HCT116 (cell line): ENCODE results near the gene CAPN1. TPM values are rescaled to one million over a fixed set of nuclear protein-coding genes. Genes with fewer than 3 reads are reported as not detected.

Source experiments
- ATAC-seq: fragments of 200-7000 bp; cut with Tn5 transposase; 2 replicates; pipeline ENCODE4 v1.9.1; 2020; ENCODE audit warnings: mild to moderate bottlenecking, moderate library complexity
- BruUV-seq: library from RNA; stranded (reverse); fragments of 400-500 nt; replicated peaks from 2 replicates; lab custom pipeline; 2021; lab: Mats Ljungman, UMichigan
- CTCF ChIA-PET: fragments of 300-600 bp; sonication (Branson Sonifier 250); formaldehyde crosslinking; loops from one replicate; lab custom pipeline; 2021; ENCODE audit warnings: antibody characterized with exemption; lab: Charles Lee
- POLR2A ChIA-PET: fragments of 300-600, 350-600 bp; sonication (Branson Sonifier 250); formaldehyde crosslinking; loops from one replicate; lab custom pipeline; 2021; ENCODE audit warnings: antibody characterized with exemption; lab: Charles Lee
- RAD21 ChIA-PET, 2 experiments: fragments of 300-600 bp; sonication (Branson Sonifier 250); formaldehyde crosslinking; loops; one replicate each; lab custom pipeline; 2023; ENCODE audit warnings: low total read pairs in 2 of 2; ENCODE audit not compliant: uncharacterized antibody in 2 of 2, unreplicated experiment in 2 of 2, low non-redundant PET in 1 of 2; lab: Charles Lee
- DNase-seq: peaks from one replicate; pipeline ENCODE4 v3.0.0-alpha.2; 2010; ENCODE audit warnings: low read depth, low spot score
- H2AFZ ChIP-seq: fragments of 200-600 bp; shearing (Covaris generic), sonication (generic); 2 replicates; pipeline ENCODE4 v1.6.1; 2017; ENCODE audit warnings: low read depth, mixed run types, mixed read lengths, antibody characterized with exemption, low read length; ENCODE audit not compliant: poor library complexity, severe bottlenecking
- H3K27ac ChIP-seq: 2 replicates; pipeline ENCODE4 v1.5.1; 2012; ENCODE audit warnings: low read depth, low read length
- H3K27me3 ChIP-seq: fragments of 200-600 bp; sonication (generic); 2 replicates; pipeline ENCODE4 v1.6.1; 2016; ENCODE audit warnings: mixed run types, low read length, mixed read lengths; ENCODE audit not compliant: insufficient read depth
- H3K36me3 ChIP-seq, 2 experiments: fragments of 200-500 bp in 1 of 2; fragments of 200-600 bp in 1 of 2; sonication (Bioruptor generic) in 1 of 2; sonication (generic) in 1 of 2; 2 replicates each; pipeline versions ENCODE4 v1.5.1 to v1.6.1; 2014 to 2016; ENCODE audit warnings: low read length in 2 of 2, inconsistent platforms in 1 of 2, mixed read lengths in 1 of 2, mixed run types in 1 of 2; ENCODE audit not compliant: insufficient read depth in 2 of 2, control insufficient read depth in 1 of 2
- H3K4me1 ChIP-seq, 2 experiments: fragments of 200-600 bp in 1 of 2; sonication (generic) in 1 of 2; 2 replicates each; pipeline versions ENCODE4 v1.5.1 to v1.6.1; 2012 to 2017; ENCODE audit warnings: low read length in 2 of 2, inconsistent platforms in 1 of 2, mild to moderate bottlenecking in 1 of 2, mixed read lengths in 1 of 2, mixed run types in 1 of 2, moderate library complexity in 1 of 2; ENCODE audit not compliant: insufficient read depth in 2 of 2, control insufficient read depth in 1 of 2
- H3K4me2 ChIP-seq: fragments of 200-600 bp; sonication (generic); 2 replicates; pipeline ENCODE4 v1.6.1; 2017; ENCODE audit warnings: mixed run types, low read length, mixed read lengths
- H3K4me3 ChIP-seq, 2 experiments: fragments of 200-600 bp in 1 of 2; sonication (generic) in 1 of 2; replicated peaks in 1 of 2; 2 replicates each; pipeline ENCODE4 v1.5.1; 2011 to 2016; ENCODE audit warnings: low read length in 2 of 2, control low read depth in 1 of 2, low read depth in 1 of 2, mild to moderate bottlenecking in 1 of 2, mixed read lengths in 1 of 2, mixed run types in 1 of 2
- H3K79me2 ChIP-seq: fragments of 200-600 bp; sonication (generic); 2 replicates; pipeline ENCODE4 v1.6.1; 2017; ENCODE audit warnings: mild to moderate bottlenecking, mixed run types, low read length, moderate library complexity, mixed read lengths; ENCODE audit not compliant: insufficient read depth
- H3K9ac ChIP-seq: fragments of 200-600 bp; sonication (generic); 2 replicates; pipeline ENCODE4 v1.6.1; 2016; ENCODE audit warnings: low read length, mixed read lengths
- H3K9me2 ChIP-seq: fragments of 200-600 bp; sonication (generic), shearing (Covaris generic); 2 replicates; pipeline ENCODE4 v1.6.1; 2017; ENCODE audit warnings: mixed run types, mild to moderate bottlenecking, moderate library complexity; ENCODE audit not compliant: insufficient read depth
- H3K9me3 ChIP-seq, 2 experiments: fragments of 200-500 bp in 1 of 2; fragments of 200-600 bp in 1 of 2; sonication (Bioruptor generic) in 1 of 2; sonication (generic) in 1 of 2; 2 replicates each; pipeline ENCODE4 v1.6.1; 2014 to 2017; ENCODE audit warnings: low read length in 2 of 2, mixed read lengths in 2 of 2, inconsistent platforms in 1 of 2, low read depth in 1 of 2, mild to moderate bottlenecking in 1 of 2, mixed run types in 1 of 2, moderate library complexity in 1 of 2; ENCODE audit not compliant: control insufficient read depth in 1 of 2, insufficient read depth in 1 of 2
- H4K20me1 ChIP-seq: fragments of 200-600 bp; sonication (generic), shearing (Covaris generic); 2 replicates; pipeline ENCODE4 v1.6.1; 2017; ENCODE audit warnings: mixed run types, mild to moderate bottlenecking, moderate library complexity; ENCODE audit not compliant: insufficient read depth
- ATF3 ChIP-seq: IDR thresholded peaks from 2 replicates; pipeline ENCODE4 v1.6.1; 2012
- CBX3 ChIP-seq: IDR thresholded peaks from 2 replicates; pipeline ENCODE4 v1.6.1; 2012; ENCODE audit warnings: low read depth
- CEBPB ChIP-seq: IDR thresholded peaks from 2 replicates; pipeline ENCODE4 v1.6.1; 2012; ENCODE audit warnings: low read depth
- CTCF ChIP-seq, 3 experiments: fragments of 200-600 bp in 1 of 3; sonication (generic) in 1 of 3; IDR thresholded peaks in 2 of 3; conservative IDR thresholded peaks in 1 of 3; 2 replicates each; pipeline ENCODE4 v1.5.1; 2012 to 2017; ENCODE audit warnings: low read depth in 2 of 3, low read length in 2 of 3, antibody characterized with exemption in 1 of 3, borderline replicate concordance in 1 of 3, control low read depth in 1 of 3, mild to moderate bottlenecking in 1 of 3, mixed read lengths in 1 of 3, mixed run types in 1 of 3, moderate library complexity in 1 of 3; ENCODE audit not compliant: insufficient read depth in 1 of 3
- ELF1 ChIP-seq: IDR thresholded peaks from 2 replicates; pipeline ENCODE4 v1.6.1; 2012; ENCODE audit warnings: low read depth, borderline replicate concordance
- EZH2phosphoT487 ChIP-seq: fragments of 200-600 bp; IDR thresholded peaks from 2 replicates; pipeline ENCODE4 v1.6.1; 2018; ENCODE audit warnings: antibody characterized with exemption, borderline replicate concordance
- JUND ChIP-seq: IDR thresholded peaks from 2 replicates; pipeline ENCODE4 v1.6.1; 2012
- POLR2A ChIP-seq: IDR thresholded peaks from 2 replicates; pipeline ENCODE4 v1.7.0; 2011; ENCODE audit warnings: borderline replicate concordance; ENCODE audit not compliant: insufficient read depth, insufficient read length; ENCODE audit errors: extremely low read depth
- POLR2AphosphoS5 ChIP-seq: IDR thresholded peaks from 2 replicates; pipeline ENCODE4 v1.6.1; 2011; ENCODE audit warnings: mild to moderate bottlenecking, low read depth, low read length, moderate library complexity
- RAD21 ChIP-seq: IDR thresholded peaks from 2 replicates; pipeline ENCODE4 v1.6.1; 2012; ENCODE audit warnings: low read depth, mild to moderate bottlenecking
- REST ChIP-seq: IDR thresholded peaks from 2 replicates; pipeline ENCODE4 v1.6.1; 2012; ENCODE audit warnings: low read depth
- SIN3A ChIP-seq: IDR thresholded peaks from 2 replicates; pipeline ENCODE4 v1.6.1; 2012; ENCODE audit warnings: low read depth
- SRF ChIP-seq: IDR thresholded peaks from 2 replicates; pipeline ENCODE4 v1.6.1; 2012; ENCODE audit warnings: low read depth
- TCF7L2 ChIP-seq: IDR thresholded peaks from 2 replicates; pipeline ENCODE4 v1.7.0; 2011; ENCODE audit warnings: borderline replicate concordance, inconsistent platforms; ENCODE audit not compliant: insufficient read depth, insufficient read length; ENCODE audit errors: extremely low read depth
- YY1 ChIP-seq: IDR thresholded peaks from 2 replicates; pipeline ENCODE4 v1.6.1; 2011; ENCODE audit warnings: low read length, low read depth, moderate library complexity, mild to moderate bottlenecking; ENCODE audit not compliant: insufficient replicate concordance; ENCODE audit errors: extremely low read depth
- ZBTB33 ChIP-seq: IDR thresholded peaks from 2 replicates; pipeline ENCODE4 v1.6.1; 2011; ENCODE audit warnings: mild to moderate bottlenecking, low read length, moderate library complexity; ENCODE audit not compliant: insufficient replicate concordance; ENCODE audit errors: extremely low read depth
- ZFX ChIP-seq: fragments of 450-650 bp; IDR thresholded peaks from 2 replicates; pipeline ENCODE4 v1.6.1; 2017
- ZNF274 ChIP-seq: fragments of 200-500 bp; sonication (Bioruptor generic); IDR thresholded peaks from 2 replicates; pipeline ENCODE4 v1.6.1; 2014; ENCODE audit warnings: mild to moderate bottlenecking, low read depth, low read length, inconsistent platforms
- intact Hi-C: fragments of 100-400 bp; cut with micrococcal nuclease; formaldehyde crosslinking; loops from 2 replicates; pipeline ENCODE4 v1.10.0; 2022
- total RNA-seq: library from RNA; stranded (reverse); gene quantifications from one replicate; pipeline ENCODE4 v1.2.1, GENCODE V29; 2021; ENCODE audit not compliant: unreplicated experiment

CAPN1 gene
- total RNA-seq, 1 experiment from 2014 or later: 279 TPM

- RAD21 ChIA-PET: no interaction called here
- H3K79me2 ChIP-seq: peaks cover 39% of the 10 kb centered on the region
- no peak overlapping the region for H3K9ac ChIP-seq
- no peaks in the 10 kb centered on the region for H3K9me2 ChIP-seq
- H3K36me3 ChIP-seq: peaks cover 26 to 53% of the 10 kb centered on the region in 2 experiments; a peak in 3 of 4 replicates
- peaks cover 14 to 18% of the 10 kb centered on the region in 2 experiments for H3K4me1 ChIP-seq
- no peak for ATAC-seq
- no TSS peak for BruUV-seq
- no peaks in the 10 kb centered on the region for H3K27me3 ChIP-seq
- CTCF ChIA-PET: no interaction called here
- intact Hi-C loops: no loop called here
- POLR2A ChIA-PET: no interaction called here
- no peak overlapping the region for H3K4me2 ChIP-seq
- no peak overlapping the region for H3K27ac ChIP-seq
- no peaks in the 10 kb centered on the region for H3K9me3 ChIP-seq
- DNase-seq: no peak
- no peak overlapping the region for H2AFZ ChIP-seq
- no peaks in the 10 kb centered on the region for H4K20me1 ChIP-seq
- no peak overlapping the region for H3K4me3 ChIP-seq
- TF ChIP-seq SRF (no peak), ZFX (no peak), SIN3A (no peak), ATF3 (no peak), ZNF274 (no peak), POLR2A (no peak), CEBPB (no peak), EZH2phosphoT487 (no peak), CTCF (IDR thresholded peaks at IDR 0.05 in 2 of 3, conservative IDR thresholded peaks at IDR 0.05 in 1 of 3; ENCODE audit: borderline replicate concordance in 1 of 3, insufficient read depth in 1 of 3, low read depth in 2 of 3, low read length in 2 of 3) (no peak), JUND (no peak), YY1 (no peak), RAD21 (no peak), CBX3 (no peak), TCF7L2 (no peak), ZBTB33 (no peak), REST (no peak), ELF1 (no peak), POLR2AphosphoS5 (no peak)
Observed at GRCh38 chr11:65187971-65188461, 6.3 kb downstream of the CAPN1 start.
